Right cardiac atrium (tissue), 5 donors: Measurements from ENCODE around the gene NBEAL2. TPM values are rescaled to one million over a fixed set of nuclear protein-coding genes. Genes with fewer than 3 reads are reported as not detected.
"Not testable (repeated sequence)": the region's sequence is repeated elsewhere in the genome, so short reads cannot be mapped to it uniquely, and the experiment has no call there.

Experiments used
- ATAC-seq, 2 donors: fragments of 200-7000 bp; cut with Tn5 transposase; one replicate each; pipeline versions ENCODE4 v1.8.0 to v1.9.1; 2020; ENCODE audit warnings: moderate library complexity in 2 of 2, mild to moderate bottlenecking in 1 of 2
- DNase-seq, 3 donors: peaks; one replicate each; pipeline ENCODE4 v3.0.0-alpha.2; 2020
- H3K27ac ChIP-seq: one replicate; pipeline ENCODE4 v1.5.1; 2013; ENCODE audit warnings: mild to moderate bottlenecking, low read length, control low read depth, moderate library complexity
- H3K27me3 ChIP-seq: one replicate; pipeline ENCODE4 v1.6.1; 2013; ENCODE audit not compliant: control insufficient read depth, insufficient read depth
- H3K4me1 ChIP-seq: one replicate; pipeline ENCODE4 v1.6.1; 2013; ENCODE audit warnings: low read length; ENCODE audit not compliant: control insufficient read depth, insufficient read depth
- H3K4me3 ChIP-seq: one replicate; pipeline ENCODE4 v1.5.1; 2013; ENCODE audit warnings: low read length, control low read depth
- H3K9me3 ChIP-seq: one replicate; pipeline ENCODE4 v1.6.1; 2013; ENCODE audit warnings: low read length; ENCODE audit not compliant: control insufficient read depth
- WGBS: extraction: QIAGEN DNeasy Blood & Tissue Kit; methylation state at CpG from one replicate; pipeline ENCODE4 v1.1.7; 2013; 5-methylcytosine and 5-hydroxymethylcytosine counted together
- intact Hi-C, 4 donors: fragments of 100-400 bp; cut with DNase I; formaldehyde crosslinking; loops; one replicate each; pipeline versions ENCODE4 v1.11.0 to v1.14.0; 2022 to 2023
- polyA plus RNA-seq: library from polyadenylated mRNA; stranded (reverse); fragments of 200-250 nt; gene quantifications from one replicate; pipeline ENCODE4 v1.2.3, GENCODE V29; 2013
- total RNA-seq, 4 donors: library from RNA; stranded (reverse); fragmentation: NEBNext Ultra II Directional; extraction: Animal tissue kit (Norgen Biotek cat#: 25700); gene quantifications; one replicate each; pipeline ENCODE4 v1.2.1, GENCODE V29; 2021
- donor health status: healthy with polysubstance abuse.
- donor health status: DM: no; HTN: yes; CAD: no.
- donor health status: DM: no; HTN: no; CAD: no.
- donor health status: DM: no; HTN: yes; CAD: no; lungs with severe emphysema.
- donor health status: DM: yes; HTN: yes; CAD: no.

NBEAL2 gene
- total and polyA plus RNA-seq, 5 donors = 13.7 to 20.1 (median 16.6) TPM

DNA sequence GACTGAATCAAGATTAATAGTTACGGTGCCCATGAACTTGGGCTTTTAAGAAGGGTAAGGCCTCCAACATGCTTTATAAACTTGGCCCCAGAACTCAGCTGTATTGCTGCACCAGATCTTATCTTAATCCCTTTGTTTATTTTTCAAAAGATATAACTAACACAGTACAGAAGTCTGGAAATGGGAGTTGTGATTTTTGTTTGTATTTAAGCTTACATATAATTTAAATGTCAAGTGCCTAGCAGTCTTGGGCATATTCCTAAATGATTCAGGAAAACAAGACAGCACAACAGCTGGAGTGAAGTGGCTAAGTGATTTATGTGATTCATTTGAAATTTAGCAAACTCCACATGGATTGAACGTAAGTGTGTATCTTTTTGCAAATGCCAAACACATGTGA, 56.2 kb downstream of the NBEAL2 start:
- Histone ChIP-seq H3K27me3 (no peaks in the 10 kb centered on the region), H3K9me3 (no peaks in the 10 kb centered on the region), H3K4me3 (no peak overlapping the region), H3K4me1 (peaks cover 3% of the 10 kb centered on the region), H3K27ac (no peak overlapping the region)
- 84% methylated on average over 2 of the region's 2 CpGs for WGBS
- DNase-seq (no peak), ATAC-seq (no peak)
- intact Hi-C loops = no loop called here

DNA sequence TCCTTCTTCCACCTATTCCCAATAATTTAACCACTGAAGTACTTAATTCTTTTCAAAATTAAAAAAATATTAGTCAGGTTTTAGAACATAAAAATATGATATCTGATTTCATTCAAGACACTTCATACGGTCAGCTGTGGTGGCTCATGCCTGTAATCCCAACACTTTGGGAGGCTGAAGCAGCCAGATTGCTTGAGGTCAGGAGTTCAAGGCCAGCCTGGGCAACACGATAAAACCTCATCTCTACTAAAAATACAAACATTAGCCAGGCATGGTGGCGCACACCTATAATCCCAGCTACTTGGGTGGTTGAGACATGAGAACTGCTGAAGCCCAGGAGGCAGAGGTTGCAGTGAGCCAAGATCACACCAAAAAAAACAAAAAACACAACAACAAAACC, 56.7 kb downstream of the NBEAL2 start:
- Histone ChIP-seq H3K4me1 (peaks cover 3% of the 10 kb centered on the region), H3K9me3 (no peaks in the 10 kb centered on the region), H3K27me3 (no peaks in the 10 kb centered on the region), H3K4me3 (no peak overlapping the region), H3K27ac (no peak overlapping the region)
- intact Hi-C loops = no loop called here
- WGBS = 62% methylated on average over 3 of the region's 3 CpGs
- ATAC-seq = no peak
- DNase-seq = no peak

DNA sequence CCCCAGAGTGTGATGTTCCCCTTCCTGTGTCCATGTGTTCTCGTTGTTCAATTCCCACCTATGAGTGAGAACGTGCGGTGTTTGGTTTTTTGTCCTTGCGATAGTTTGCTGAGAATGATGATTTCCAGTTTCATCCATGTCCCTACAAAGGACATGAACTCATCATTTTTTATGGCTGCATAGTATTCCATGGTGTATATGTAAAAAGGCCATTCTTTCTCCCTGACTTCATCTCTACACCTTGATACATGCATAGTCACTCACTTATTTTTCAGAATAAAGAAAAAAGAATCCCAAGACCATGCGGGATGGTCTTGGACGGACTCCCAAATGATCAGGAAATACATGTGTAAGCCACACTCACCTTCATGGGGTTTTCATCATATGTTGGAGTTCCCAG, 57.8 kb downstream of the NBEAL2 start:
- H3K9me3 ChIP-seq, H3K27me3 ChIP-seq, intact Hi-C loops, H3K4me1 ChIP-seq, H3K27ac ChIP-seq, H3K4me3 ChIP-seq, ATAC-seq, DNase-seq: not testable (repeated sequence)
- 79% methylated on average over 5 of the region's 6 CpGs for WGBS

DNA sequence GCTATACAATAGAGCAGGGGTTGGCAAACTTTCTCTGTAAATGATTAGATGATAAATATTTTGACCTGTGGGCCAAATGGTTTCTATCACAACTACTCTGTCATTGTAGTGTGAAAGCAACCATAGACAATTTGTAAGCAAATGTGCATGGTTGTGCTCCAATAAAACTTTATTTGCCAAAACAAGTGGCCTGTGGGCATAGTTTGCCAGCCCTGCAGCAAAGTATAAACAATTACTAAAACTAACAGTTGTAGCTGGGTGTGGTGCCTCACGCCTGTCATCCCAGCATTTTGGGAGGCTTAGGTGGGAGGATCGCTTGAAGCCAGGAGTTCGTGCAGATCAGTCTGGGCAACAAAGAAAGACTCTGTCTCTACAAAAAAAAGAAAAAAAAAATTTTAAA, 61.6 kb downstream of the NBEAL2 start:
- intact Hi-C loops = no loop called here
- no peaks in the 10 kb centered on the region for H3K4me1 ChIP-seq
- H3K27ac ChIP-seq = no peak overlapping the region
- H3K27me3 ChIP-seq = no peaks in the 10 kb centered on the region
- ATAC-seq = no peak
- H3K4me3 ChIP-seq = no peak overlapping the region
- H3K9me3 ChIP-seq = no peaks in the 10 kb centered on the region
- 97% methylated on average over 3 of the region's 3 CpGs for WGBS
- DNase-seq = no peak

DNA sequence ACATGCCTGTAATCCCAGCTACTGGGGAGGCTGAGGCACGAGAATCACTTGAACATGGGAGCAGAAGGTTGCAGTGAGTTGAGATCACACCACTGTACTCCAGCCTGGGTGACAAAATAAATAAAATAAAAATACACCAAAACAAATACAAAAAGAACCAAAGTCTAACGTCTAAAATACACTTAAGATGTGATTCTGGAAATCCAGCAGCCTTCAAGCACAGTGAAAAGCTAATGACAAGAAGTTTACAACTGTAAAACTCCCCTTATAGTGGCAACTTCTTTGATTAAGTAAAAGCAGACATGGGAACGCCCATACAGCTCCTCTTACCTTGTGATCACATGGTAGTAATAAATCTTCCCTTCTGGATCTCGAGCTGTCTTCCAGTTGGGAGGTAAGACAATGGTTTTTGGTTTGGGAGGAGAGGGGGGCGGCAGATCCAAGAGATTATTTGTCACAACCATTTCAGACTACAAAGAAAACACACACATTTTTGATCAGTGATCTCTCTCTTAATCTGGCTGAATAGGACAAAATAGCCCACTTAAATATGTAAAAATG, 62.8 kb downstream of the NBEAL2 start:
- 84% methylated on average over 5 of the region's 5 CpGs for WGBS
- DNase-seq (no peak), ATAC-seq (no peak)
- Histone ChIP-seq H3K27me3 (no peaks in the 10 kb centered on the region), H3K4me3 (no peak overlapping the region), H3K4me1 (no peaks in the 10 kb centered on the region), H3K9me3 (no peaks in the 10 kb centered on the region), H3K27ac (no peak overlapping the region)
- intact Hi-C loops = no loop called here

DNA sequence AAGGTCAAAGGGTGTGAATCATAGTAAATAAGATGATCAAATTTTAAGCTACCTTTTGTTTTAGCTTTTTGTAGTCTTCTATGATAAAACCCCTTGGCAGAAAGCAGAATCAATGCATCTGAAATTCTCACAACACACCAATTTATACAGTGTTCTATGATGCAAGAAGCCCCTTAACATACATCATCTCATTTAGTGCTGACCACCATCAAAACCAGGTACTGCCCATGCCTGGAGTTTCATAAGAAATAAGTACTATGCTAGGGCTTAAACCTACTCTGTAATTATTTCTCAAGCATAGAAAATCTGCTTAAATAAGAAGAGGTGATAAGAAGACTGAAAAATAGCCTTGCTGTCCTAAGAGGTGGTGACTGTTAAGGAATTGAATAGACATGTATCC, 67.6 kb downstream of the NBEAL2 start:
- ATAC-seq (no peak), DNase-seq (no peak)
- intact Hi-C loops = no loop called here
- H3K4me1 ChIP-seq = no peaks in the 10 kb centered on the region
- no peaks in the 10 kb centered on the region for H3K27me3 ChIP-seq
- H3K27ac ChIP-seq = no peak overlapping the region
- H3K4me3 ChIP-seq = no peak overlapping the region
- H3K9me3 ChIP-seq = no peaks in the 10 kb centered on the region

DNA sequence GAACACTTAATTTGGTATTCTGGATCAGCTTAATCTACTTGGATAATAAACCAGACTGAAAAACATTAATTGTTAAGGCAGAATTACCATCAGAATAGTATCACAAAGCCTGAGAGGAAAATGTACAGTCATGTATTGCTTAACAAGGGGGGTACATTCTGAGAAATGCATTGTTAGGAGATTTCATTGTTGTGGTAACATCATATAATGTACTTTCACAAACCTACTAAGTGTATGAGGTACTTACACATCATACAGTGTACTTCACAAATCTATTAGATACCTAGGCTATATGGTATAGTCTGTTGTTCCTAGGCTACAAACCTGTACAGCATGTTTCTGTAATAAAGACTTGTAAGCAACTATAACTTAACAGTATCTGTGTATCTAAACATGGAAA, 68.2 kb downstream of the NBEAL2 start:
- Histone ChIP-seq H3K4me3 (no peak overlapping the region), H3K9me3 (no peaks in the 10 kb centered on the region)
- no peak for ATAC-seq

DNA sequence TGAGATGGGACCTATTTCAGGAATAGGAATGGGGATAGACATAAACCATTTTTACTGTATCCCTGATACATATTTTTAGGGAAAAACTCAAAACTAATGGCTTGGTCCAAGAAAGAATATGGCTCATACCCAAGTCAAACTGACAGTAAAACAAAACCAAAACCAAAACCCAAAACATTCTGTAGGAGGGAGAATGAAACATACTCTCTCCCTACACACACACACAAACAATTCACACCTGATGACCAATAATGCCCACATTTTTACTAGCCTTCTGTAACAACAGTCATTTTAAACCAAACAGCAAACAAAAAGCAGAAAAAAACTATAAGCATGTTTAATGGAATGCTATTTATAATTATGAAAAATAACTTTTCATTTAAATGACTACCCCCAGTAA, 74.9 kb downstream of the NBEAL2 start:
- no peak overlapping the region for H3K27ac ChIP-seq
- intact Hi-C loops = no loop called here
- DNase-seq = no peak
- no peaks in the 10 kb centered on the region for H3K4me1 ChIP-seq
- H3K27me3 ChIP-seq = no peaks in the 10 kb centered on the region
- no peak overlapping the region for H3K4me3 ChIP-seq
- H3K9me3 ChIP-seq = no peaks in the 10 kb centered on the region
- no peak for ATAC-seq

More for the DNA sequence above, 68.2 kb downstream of the NBEAL2 start:
- Histone ChIP-seq H3K27me3 (no peaks in the 10 kb centered on the region), H3K27ac (no peak overlapping the region), H3K4me1 (no peaks in the 10 kb centered on the region)
- no peak for DNase-seq
- intact Hi-C loops = no loop called here

DNA sequence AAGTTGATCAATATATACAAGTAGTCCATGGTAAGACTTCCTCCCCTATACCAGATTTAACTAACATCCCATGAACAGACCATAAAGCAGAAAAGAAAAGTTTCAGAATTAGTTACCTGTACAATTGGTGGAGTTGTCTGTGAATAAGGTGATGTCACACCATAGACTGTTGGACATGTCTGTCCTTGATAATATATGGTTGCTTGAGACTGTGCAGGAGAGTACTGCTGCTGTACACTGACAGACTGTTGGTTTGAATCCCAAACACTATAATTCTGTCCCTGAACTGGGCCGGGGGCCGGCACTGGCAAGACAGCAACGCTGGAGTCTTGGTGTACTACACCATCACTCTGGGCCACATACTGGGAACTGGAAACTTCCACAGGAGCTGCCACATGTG, 77.2 kb downstream of the NBEAL2 start:
- intact Hi-C loops = no loop called here
- ATAC-seq (no peak), DNase-seq (no peak)
- Histone ChIP-seq H3K9me3 (no peaks in the 10 kb centered on the region), H3K27ac (no peak overlapping the region), H3K27me3 (no peaks in the 10 kb centered on the region), H3K4me3 (no peak overlapping the region), H3K4me1 (no peaks in the 10 kb centered on the region)
- WGBS = 96% methylated on average over 3 of the region's 3 CpGs

DNA sequence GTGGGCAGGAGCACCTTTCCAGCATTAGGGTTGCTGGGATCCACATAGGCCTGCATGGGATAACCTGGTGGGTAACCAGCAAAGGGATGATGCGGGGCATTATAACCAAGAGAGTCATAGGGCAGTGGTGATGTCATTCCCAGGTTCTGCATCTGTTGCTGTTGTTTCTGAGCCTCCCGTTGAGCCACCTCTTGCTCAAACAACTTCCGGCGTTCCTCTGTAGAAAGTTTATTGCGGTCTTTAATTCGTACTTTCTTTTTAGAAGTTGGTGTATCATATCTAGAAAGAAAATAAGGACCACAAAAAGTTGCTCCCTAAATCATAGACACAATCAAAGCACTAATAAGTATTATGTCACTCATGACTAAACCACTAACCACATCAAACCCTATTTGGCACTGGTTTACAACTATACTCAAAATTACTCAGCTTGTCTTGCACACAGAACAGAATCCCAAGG, 77.8 kb downstream of the NBEAL2 start:
- Histone ChIP-seq H3K27ac (no peak overlapping the region), H3K4me3 (no peak overlapping the region), H3K9me3 (no peaks in the 10 kb centered on the region), H3K4me1 (no peaks in the 10 kb centered on the region), H3K27me3 (no peaks in the 10 kb centered on the region)
- intact Hi-C loops = no loop called here
- no peak for ATAC-seq
- WGBS = 89% methylated on average over 6 of the region's 6 CpGs
- DNase-seq = no peak
